Liver (tissue), 9 donors: ENCODE measurements around the gene TMEM97. TPM values are rescaled to one million over a fixed set of nuclear protein-coding genes. Genes with fewer than 3 reads are reported as not detected.
A peak's percentile ranks its signal among the peaks of the same experiment; 100 is the strongest.

Source experiments
- DNase-seq: peaks from one replicate; pipeline ENCODE4 v3.0.0-alpha.2; 2017; ENCODE audit warnings: low spot score
- H3K27ac ChIP-seq, 2 donors: one replicate each; pipeline ENCODE4 v1.7.0; 2013; ENCODE audit warnings: inconsistent platforms in 2 of 2, low read length in 2 of 2, control low read depth in 1 of 2, low read depth in 1 of 2, mild to moderate bottlenecking in 1 of 2
- H3K27me3 ChIP-seq, 4 donors: one replicate each; pipeline versions ENCODE4 v1.6.1 to v1.7.0; 2013; ENCODE audit warnings: low read length in 3 of 4, inconsistent platforms in 1 of 4, mild to moderate bottlenecking in 1 of 4, moderate library complexity in 1 of 4; ENCODE audit not compliant: control insufficient read depth in 4 of 4, insufficient read depth in 4 of 4
- H3K36me3 ChIP-seq, 4 donors: one replicate each; pipeline versions ENCODE4 v1.6.1 to v1.7.0; 2013; ENCODE audit warnings: low read length in 3 of 4, mild to moderate bottlenecking in 3 of 4, low read depth in 1 of 4, moderate library complexity in 1 of 4; ENCODE audit not compliant: control insufficient read depth in 4 of 4, insufficient read depth in 3 of 4
- H3K4me1 ChIP-seq, 4 donors: one replicate each; pipeline versions ENCODE4 v1.6.1 to v1.7.0; 2013; ENCODE audit warnings: low read length in 3 of 4, mild to moderate bottlenecking in 3 of 4, moderate library complexity in 1 of 4; ENCODE audit not compliant: control insufficient read depth in 4 of 4, insufficient read depth in 4 of 4
- H3K4me3 ChIP-seq, 3 donors: one replicate each; pipeline versions ENCODE4 v1.6.1 to v1.7.0; 2013; ENCODE audit warnings: low read length in 3 of 3, control low read depth in 1 of 3, low read depth in 1 of 3, mild to moderate bottlenecking in 1 of 3
- H3K9ac ChIP-seq, 2 donors: one replicate each; pipeline ENCODE4 v1.7.0; 2013; ENCODE audit warnings: low read length in 2 of 2, mild to moderate bottlenecking in 2 of 2, moderate library complexity in 2 of 2, control low read depth in 1 of 2, low read depth in 1 of 2
- H3K9me3 ChIP-seq, 4 donors: one replicate each; pipeline versions ENCODE4 v1.6.1 to v1.7.0; 2013; ENCODE audit warnings: low read length in 3 of 4; ENCODE audit not compliant: control insufficient read depth in 4 of 4
- ATF3 ChIP-seq: IDR thresholded peaks from 2 replicates; pipeline ENCODE4 v1.6.1; 2016; ENCODE audit warnings: antibody characterized with exemption
- CTCF ChIP-seq: fragments of 150-350 bp; IDR thresholded peaks from 2 replicates; pipeline ENCODE4 v1.5.1; 2017; ENCODE audit warnings: improper control_type of control experiment, low read depth, low read length; ENCODE audit not compliant: missing input control
- EGR1 ChIP-seq, 2 donors: IDR thresholded peaks; 2 replicates each; pipeline ENCODE4 v1.6.1; 2016 to 2018; ENCODE audit warnings: antibody characterized with exemption in 2 of 2, low read depth in 2 of 2
- FOXA1 ChIP-seq: IDR thresholded peaks from 2 replicates; pipeline ENCODE4 v1.6.1; 2016; ENCODE audit warnings: antibody characterized with exemption
- FOXA2 ChIP-seq: IDR thresholded peaks from 2 replicates; pipeline ENCODE4 v1.6.1; 2016; ENCODE audit warnings: antibody characterized with exemption
- GABPA ChIP-seq, 2 donors: IDR thresholded peaks in 1 of 2; conservative IDR thresholded peaks in 1 of 2; 2 replicates each; pipeline ENCODE4 v1.6.1; 2016; ENCODE audit warnings: antibody characterized with exemption in 2 of 2, mild to moderate bottlenecking in 1 of 2, moderate library complexity in 1 of 2
- HNF4A ChIP-seq, 2 donors: conservative IDR thresholded peaks; 2 replicates each; pipeline ENCODE4 v1.6.1; 2016; ENCODE audit warnings: antibody characterized with exemption in 2 of 2, mild to moderate bottlenecking in 2 of 2
- HNF4G ChIP-seq: IDR thresholded peaks from 2 replicates; pipeline ENCODE4 v1.6.1; 2016; ENCODE audit warnings: antibody characterized with exemption
- JUND ChIP-seq, 2 donors: IDR thresholded peaks; 2 replicates each; pipeline ENCODE4 v1.6.1; 2016; ENCODE audit warnings: antibody characterized with exemption in 2 of 2
- MAX ChIP-seq: IDR thresholded peaks from 2 replicates; pipeline ENCODE4 v1.6.1; 2016; ENCODE audit warnings: antibody characterized with exemption
- NR2F2 ChIP-seq: IDR thresholded peaks from 2 replicates; pipeline ENCODE4 v1.6.1; 2016; ENCODE audit warnings: antibody characterized with exemption
- RAD21 ChIP-seq, 2 donors: IDR thresholded peaks; 2 replicates each; pipeline ENCODE4 v1.6.1; 2016; ENCODE audit warnings: antibody characterized with exemption in 2 of 2, mild to moderate bottlenecking in 2 of 2
- REST ChIP-seq: IDR thresholded peaks from 2 replicates; pipeline ENCODE4 v1.6.1; 2016; ENCODE audit warnings: antibody characterized with exemption, mild to moderate bottlenecking
- SP1 ChIP-seq: IDR thresholded peaks from 2 replicates; pipeline ENCODE4 v1.6.1; 2018; ENCODE audit warnings: antibody characterized with exemption, mild to moderate bottlenecking
- TAF1 ChIP-seq: conservative IDR thresholded peaks from 2 replicates; pipeline ENCODE4 v1.6.1; 2016; ENCODE audit warnings: antibody characterized with exemption, mild to moderate bottlenecking
- YY1 ChIP-seq: IDR thresholded peaks from 2 replicates; pipeline ENCODE4 v1.6.1; 2016; ENCODE audit warnings: antibody characterized with exemption, mild to moderate bottlenecking
- ZBTB33 ChIP-seq: IDR thresholded peaks from 2 replicates; pipeline ENCODE4 v1.6.1; 2016; ENCODE audit warnings: antibody characterized with exemption
- WGBS: extraction: QIAGEN DNeasy Blood & Tissue Kit; methylation state at CpG from one replicate; pipeline ENCODE4 v1.1.7; 2013; 5-methylcytosine and 5-hydroxymethylcytosine counted together
- polyA plus RNA-seq, 2 donors: library from polyadenylated mRNA; stranded (reverse) in 1 of 2; unstranded in 1 of 2; fragments of 200-250 nt in 1 of 2; fragments of >200 nt in 1 of 2; fragmentation: Nextera tagmentation in 1 of 2; extraction: Ambion mirVana in 1 of 2; gene quantifications; one replicate each; pipeline versions ENCODE4 v1.2.1 to v1.2.3, GENCODE V29; 2013 to 2015
- total RNA-seq, 2 donors: library from RNA; depleted of rRNA; stranded (reverse); fragments of >200 nt; gene quantifications; one replicate each; pipeline ENCODE4 v1.2.3, GENCODE V29; 2014
- donor health status: healthy.
- donor health status: healthy.
- donor health status: healthy.
- donor health status: healthy.
- donor health status: healthy.

TMEM97 gene
- total and polyA plus RNA-seq, 4 donors, result 29.5 to 90.2 (median 63.5) TPM

GRCh38 chr17:28327709-28328108, 8.7 kb downstream of the TMEM97 start:
- 80% methylated on average over 3 of the region's 3 CpGs for WGBS
- Histone ChIP-seq H3K9ac (no peak overlapping the region), H3K4me3 (no peak overlapping the region), H3K27ac (no peak overlapping the region), H3K36me3 (peaks cover 0 to 35% (median 13%) of the 10 kb centered on the region in 4 donors), H3K9me3 (no peaks in the 10 kb centered on the region), H3K27me3 (no peaks in the 10 kb centered on the region), H3K4me1 (peaks cover 5 to 22% (median 20%) of the 10 kb centered on the region in 4 donors)
- no peak for TF ChIP-seq CTCF
- TF ChIP-seq JUND (IDR thresholded peaks at IDR 0.05), result no peak
- TF ChIP-seq EGR1 (IDR thresholded peaks at IDR 0.05; ENCODE audit: low read depth in 2 of 2), result no peak
- no peak for TF ChIP-seq SP1
- TF ChIP-seq YY1, result no peak
- no peak for TF ChIP-seq TAF1
- no peak for TF ChIP-seq REST
- TF ChIP-seq ZBTB33, result no peak
- TF ChIP-seq MAX, result no peak
- TF ChIP-seq FOXA2, result no peak
- no peak for TF ChIP-seq RAD21 (IDR thresholded peaks at IDR 0.05)
- no peak for TF ChIP-seq ATF3
- TF ChIP-seq HNF4G, result no peak
- TF ChIP-seq FOXA1, result no peak
- no peak for TF ChIP-seq NR2F2
- no peak for TF ChIP-seq GABPA (IDR thresholded peaks at IDR 0.05 in 1 of 2, conservative IDR thresholded peaks at IDR 0.05 in 1 of 2)
- TF ChIP-seq HNF4A (conservative IDR thresholded peaks at IDR 0.05), result no peak
- DNase-seq, result peak; percentile 1

GRCh38 chr17:28328325-28328724, 9.3 kb downstream of the TMEM97 start:
- Histone ChIP-seq H3K36me3 (peaks cover 0 to 35% (median 13%) of the 10 kb centered on the region in 4 donors), H3K9ac (no peak overlapping the region), H3K27me3 (no peaks in the 10 kb centered on the region), H3K4me1 (peaks cover 3 to 20% (median 17%) of the 10 kb centered on the region in 4 donors), H3K4me3 (no peak overlapping the region), H3K9me3 (no peaks in the 10 kb centered on the region), H3K27ac (no peak overlapping the region)
- 86% methylated on average over 4 of the region's 4 CpGs for WGBS
- DNase-seq, result peak; percentile 26
- TF ChIP-seq HNF4G (no peak), REST (no peak), MAX (no peak), ATF3 (no peak), YY1 (no peak), CTCF (no peak)
